NCI-H2029 treated with DMSO at 0.1 percent for 48 hours (cell line): ENCODE results near the gene CNPY1.

Source experiments
- DNase-seq: peaks from one replicate; lab custom pipeline; 2025; lab: John Stamatoyannopoulos, UW

The CNPY1 gene

GRCh38 chr7:155488483-155489127 lies 57.8 kb downstream of the CNPY1 start:
- no peak for DNase-seq

- no peak for DNase-seq
Observed at GRCh38 chr7:155487509-155488482, 58.6 kb downstream of the CNPY1 start.

GRCh38 chr7:155486783-155487508 lies 59.4 kb downstream of the CNPY1 start:
- no peak for DNase-seq

- no peak for DNase-seq
Observed at GRCh38 chr7:155484483-155485399, 61.6 kb downstream of the CNPY1 start.

- DNase-seq = no peak
Observed at GRCh38 chr7:155483868-155484325, 62.5 kb downstream of the CNPY1 start.

- no peak for DNase-seq
Observed at GRCh38 chr7:155483245-155483644, 63.1 kb downstream of the CNPY1 start.

GRCh38 chr7:155482511-155483183 lies 63.7 kb downstream of the CNPY1 start:
- DNase-seq = no peak

- DNase-seq = no peak
Observed at GRCh38 chr7:155481764-155482163, 64.6 kb downstream of the CNPY1 start.

- no peak for DNase-seq
Observed at GRCh38 chr7:155477476-155477875, 68.9 kb downstream of the CNPY1 start.

- DNase-seq = no peak
Observed at GRCh38 chr7:155471718-155472117, 74.6 kb downstream of the CNPY1 start.

GRCh38 chr7:155470686-155471638 lies 75.4 kb downstream of the CNPY1 start:
- DNase-seq = no peak

- no peak for DNase-seq
Observed at GRCh38 chr7:155470186-155470487, 76.2 kb downstream of the CNPY1 start.

- DNase-seq = no peak
Observed at GRCh38 chr7:155469311-155470185, 76.8 kb downstream of the CNPY1 start.

GRCh38 chr7:155468785-155469148 lies 77.6 kb downstream of the CNPY1 start:
- no peak for DNase-seq

- no peak for DNase-seq
Observed at GRCh38 chr7:155467846-155468784, 78.2 kb downstream of the CNPY1 start.

- DNase-seq = no peak
Observed at GRCh38 chr7:155466814-155467733, 79.3 kb downstream of the CNPY1 start.
